HCT116 (cell line): ENCODE results near the gene CEBPB.

Source experiments
- CEBPB ChIP-seq: IDR thresholded peaks from 2 replicates; pipeline ENCODE4 v1.6.1; 2012; ENCODE audit warnings: low read depth
- JUND ChIP-seq: IDR thresholded peaks from 2 replicates; pipeline ENCODE4 v1.6.1; 2012
- POLR2A ChIP-seq: IDR thresholded peaks from 2 replicates; pipeline ENCODE4 v1.7.0; 2011; ENCODE audit warnings: borderline replicate concordance; ENCODE audit not compliant: insufficient read depth, insufficient read length; ENCODE audit errors: extremely low read depth
- POLR2AphosphoS5 ChIP-seq: IDR thresholded peaks from 2 replicates; pipeline ENCODE4 v1.6.1; 2011; ENCODE audit warnings: mild to moderate bottlenecking, low read depth, low read length, moderate library complexity
- RAD21 ChIP-seq: IDR thresholded peaks from 2 replicates; pipeline ENCODE4 v1.6.1; 2012; ENCODE audit warnings: low read depth, mild to moderate bottlenecking
- ZFX ChIP-seq: fragments of 450-650 bp; IDR thresholded peaks from 2 replicates; pipeline ENCODE4 v1.6.1; 2017
- ZNF274 ChIP-seq: fragments of 200-500 bp; sonication (Bioruptor generic); IDR thresholded peaks from 2 replicates; pipeline ENCODE4 v1.6.1; 2014; ENCODE audit warnings: mild to moderate bottlenecking, low read depth, low read length, inconsistent platforms
- TF ChIP-seq, protein P1 (sequence below), 3 experiments: fragments of 200-600 bp in 1 of 3; sonication (generic) in 1 of 3; IDR thresholded peaks in 2 of 3; conservative IDR thresholded peaks in 1 of 3; 2 replicates each; pipeline ENCODE4 v1.5.1; 2012 to 2017; ENCODE audit warnings: low read depth in 2 of 3, low read length in 2 of 3, antibody characterized with exemption in 1 of 3, borderline replicate concordance in 1 of 3, control low read depth in 1 of 3, mild to moderate bottlenecking in 1 of 3, mixed read lengths in 1 of 3, mixed run types in 1 of 3, moderate library complexity in 1 of 3; ENCODE audit not compliant: insufficient read depth in 1 of 3
- TF ChIP-seq, protein P2 (sequence below): IDR thresholded peaks from 2 replicates; pipeline ENCODE4 v1.6.1; 2012
- TF ChIP-seq, protein P3 (sequence below): IDR thresholded peaks from 2 replicates; pipeline ENCODE4 v1.6.1; 2012; ENCODE audit warnings: low read depth
- TF ChIP-seq, protein P4 (sequence below): IDR thresholded peaks from 2 replicates; pipeline ENCODE4 v1.6.1; 2012

DNA sequence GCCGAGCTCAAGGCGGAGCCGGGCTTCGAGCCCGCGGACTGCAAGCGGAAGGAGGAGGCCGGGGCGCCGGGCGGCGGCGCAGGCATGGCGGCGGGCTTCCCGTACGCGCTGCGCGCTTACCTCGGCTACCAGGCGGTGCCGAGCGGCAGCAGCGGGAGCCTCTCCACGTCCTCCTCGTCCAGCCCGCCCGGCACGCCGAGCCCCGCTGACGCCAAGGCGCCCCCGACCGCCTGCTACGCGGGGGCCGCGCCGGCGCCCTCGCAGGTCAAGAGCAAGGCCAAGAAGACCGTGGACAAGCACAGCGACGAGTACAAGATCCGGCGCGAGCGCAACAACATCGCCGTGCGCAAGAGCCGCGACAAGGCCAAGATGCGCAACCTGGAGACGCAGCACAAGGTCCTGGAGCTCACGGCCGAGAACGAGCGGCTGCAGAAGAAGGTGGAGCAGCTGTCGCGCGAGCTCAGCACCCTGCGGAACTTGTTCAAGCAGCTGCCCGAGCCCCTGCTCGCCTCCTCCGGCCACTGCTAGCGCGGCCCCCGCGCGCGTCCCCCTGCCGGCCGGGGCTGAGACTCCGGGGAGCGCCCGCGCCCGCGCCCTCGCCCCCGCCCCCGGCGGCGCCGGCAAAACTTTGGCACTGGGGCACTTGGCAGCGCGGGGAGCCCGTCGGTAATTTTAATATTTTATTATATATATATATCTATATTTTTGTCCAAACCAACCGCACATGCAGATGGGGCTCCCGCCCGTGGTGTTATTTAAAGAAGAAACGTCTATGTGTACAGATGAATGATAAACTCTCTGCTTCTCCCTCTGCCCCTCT is 1.1 kb downstream of the CEBPB start:
- TF ChIP-seq, protein P1, sequence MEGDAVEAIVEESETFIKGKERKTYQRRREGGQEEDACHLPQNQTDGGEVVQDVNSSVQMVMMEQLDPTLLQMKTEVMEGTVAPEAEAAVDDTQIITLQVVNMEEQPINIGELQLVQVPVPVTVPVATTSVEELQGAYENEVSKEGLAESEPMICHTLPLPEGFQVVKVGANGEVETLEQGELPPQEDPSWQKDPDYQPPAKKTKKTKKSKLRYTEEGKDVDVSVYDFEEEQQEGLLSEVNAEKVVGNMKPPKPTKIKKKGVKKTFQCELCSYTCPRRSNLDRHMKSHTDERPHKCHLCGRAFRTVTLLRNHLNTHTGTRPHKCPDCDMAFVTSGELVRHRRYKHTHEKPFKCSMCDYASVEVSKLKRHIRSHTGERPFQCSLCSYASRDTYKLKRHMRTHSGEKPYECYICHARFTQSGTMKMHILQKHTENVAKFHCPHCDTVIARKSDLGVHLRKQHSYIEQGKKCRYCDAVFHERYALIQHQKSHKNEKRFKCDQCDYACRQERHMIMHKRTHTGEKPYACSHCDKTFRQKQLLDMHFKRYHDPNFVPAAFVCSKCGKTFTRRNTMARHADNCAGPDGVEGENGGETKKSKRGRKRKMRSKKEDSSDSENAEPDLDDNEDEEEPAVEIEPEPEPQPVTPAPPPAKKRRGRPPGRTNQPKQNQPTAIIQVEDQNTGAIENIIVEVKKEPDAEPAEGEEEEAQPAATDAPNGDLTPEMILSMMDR (IDR thresholded peaks at IDR 0.05 in 2 of 3, conservative IDR thresholded peaks at IDR 0.05 in 1 of 3; ENCODE audit: borderline replicate concordance in 1 of 3, insufficient read depth in 1 of 3, low read depth in 2 of 3, low read length in 2 of 3): no peak
- peak; percentile 16 for TF ChIP-seq POLR2A
- TF ChIP-seq, protein P2, sequence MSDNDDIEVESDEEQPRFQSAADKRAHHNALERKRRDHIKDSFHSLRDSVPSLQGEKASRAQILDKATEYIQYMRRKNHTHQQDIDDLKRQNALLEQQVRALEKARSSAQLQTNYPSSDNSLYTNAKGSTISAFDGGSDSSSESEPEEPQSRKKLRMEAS: no peak
- TF ChIP-seq, protein P3, sequence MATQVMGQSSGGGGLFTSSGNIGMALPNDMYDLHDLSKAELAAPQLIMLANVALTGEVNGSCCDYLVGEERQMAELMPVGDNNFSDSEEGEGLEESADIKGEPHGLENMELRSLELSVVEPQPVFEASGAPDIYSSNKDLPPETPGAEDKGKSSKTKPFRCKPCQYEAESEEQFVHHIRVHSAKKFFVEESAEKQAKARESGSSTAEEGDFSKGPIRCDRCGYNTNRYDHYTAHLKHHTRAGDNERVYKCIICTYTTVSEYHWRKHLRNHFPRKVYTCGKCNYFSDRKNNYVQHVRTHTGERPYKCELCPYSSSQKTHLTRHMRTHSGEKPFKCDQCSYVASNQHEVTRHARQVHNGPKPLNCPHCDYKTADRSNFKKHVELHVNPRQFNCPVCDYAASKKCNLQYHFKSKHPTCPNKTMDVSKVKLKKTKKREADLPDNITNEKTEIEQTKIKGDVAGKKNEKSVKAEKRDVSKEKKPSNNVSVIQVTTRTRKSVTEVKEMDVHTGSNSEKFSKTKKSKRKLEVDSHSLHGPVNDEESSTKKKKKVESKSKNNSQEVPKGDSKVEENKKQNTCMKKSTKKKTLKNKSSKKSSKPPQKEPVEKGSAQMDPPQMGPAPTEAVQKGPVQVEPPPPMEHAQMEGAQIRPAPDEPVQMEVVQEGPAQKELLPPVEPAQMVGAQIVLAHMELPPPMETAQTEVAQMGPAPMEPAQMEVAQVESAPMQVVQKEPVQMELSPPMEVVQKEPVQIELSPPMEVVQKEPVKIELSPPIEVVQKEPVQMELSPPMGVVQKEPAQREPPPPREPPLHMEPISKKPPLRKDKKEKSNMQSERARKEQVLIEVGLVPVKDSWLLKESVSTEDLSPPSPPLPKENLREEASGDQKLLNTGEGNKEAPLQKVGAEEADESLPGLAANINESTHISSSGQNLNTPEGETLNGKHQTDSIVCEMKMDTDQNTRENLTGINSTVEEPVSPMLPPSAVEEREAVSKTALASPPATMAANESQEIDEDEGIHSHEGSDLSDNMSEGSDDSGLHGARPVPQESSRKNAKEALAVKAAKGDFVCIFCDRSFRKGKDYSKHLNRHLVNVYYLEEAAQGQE: no peak
- TF ChIP-seq RAD21: no peak
- TF ChIP-seq POLR2AphosphoS5: no peak; the same call in 1 of the 2 replicates
- TF ChIP-seq ZFX: peak; percentile 86
- TF ChIP-seq, protein P4, sequence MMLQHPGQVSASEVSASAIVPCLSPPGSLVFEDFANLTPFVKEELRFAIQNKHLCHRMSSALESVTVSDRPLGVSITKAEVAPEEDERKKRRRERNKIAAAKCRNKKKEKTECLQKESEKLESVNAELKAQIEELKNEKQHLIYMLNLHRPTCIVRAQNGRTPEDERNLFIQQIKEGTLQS: no peak
- TF ChIP-seq JUND: no peak
- no peak for TF ChIP-seq CEBPB
- TF ChIP-seq ZNF274: no peak
